Peyer's patch (tissue), 4 donors: ENCODE measurements around the gene CLPTM1L.

Experiments used
- POLR2A ChIP-seq, 2 donors: fragments of 450-650 bp; IDR thresholded peaks; one replicate each; pipeline ENCODE4 v1.5.1; 2017; ENCODE audit warnings: antibody characterized with exemption in 2 of 2, mild to moderate bottlenecking in 2 of 2, moderate library complexity in 2 of 2
- TF ChIP-seq, protein P1 (sequence below), 6 experiments: fragments of 450-650 bp in 4 of 6; fragments of 200-600 bp in 2 of 6; sonication (generic) in 1 of 6; IDR thresholded peaks; one replicate each; pipeline ENCODE4 v1.5.1; 2017 to 2019; ENCODE audit warnings: antibody characterized with exemption in 6 of 6, mild to moderate bottlenecking in 3 of 6, moderate library complexity in 1 of 6

DNA sequence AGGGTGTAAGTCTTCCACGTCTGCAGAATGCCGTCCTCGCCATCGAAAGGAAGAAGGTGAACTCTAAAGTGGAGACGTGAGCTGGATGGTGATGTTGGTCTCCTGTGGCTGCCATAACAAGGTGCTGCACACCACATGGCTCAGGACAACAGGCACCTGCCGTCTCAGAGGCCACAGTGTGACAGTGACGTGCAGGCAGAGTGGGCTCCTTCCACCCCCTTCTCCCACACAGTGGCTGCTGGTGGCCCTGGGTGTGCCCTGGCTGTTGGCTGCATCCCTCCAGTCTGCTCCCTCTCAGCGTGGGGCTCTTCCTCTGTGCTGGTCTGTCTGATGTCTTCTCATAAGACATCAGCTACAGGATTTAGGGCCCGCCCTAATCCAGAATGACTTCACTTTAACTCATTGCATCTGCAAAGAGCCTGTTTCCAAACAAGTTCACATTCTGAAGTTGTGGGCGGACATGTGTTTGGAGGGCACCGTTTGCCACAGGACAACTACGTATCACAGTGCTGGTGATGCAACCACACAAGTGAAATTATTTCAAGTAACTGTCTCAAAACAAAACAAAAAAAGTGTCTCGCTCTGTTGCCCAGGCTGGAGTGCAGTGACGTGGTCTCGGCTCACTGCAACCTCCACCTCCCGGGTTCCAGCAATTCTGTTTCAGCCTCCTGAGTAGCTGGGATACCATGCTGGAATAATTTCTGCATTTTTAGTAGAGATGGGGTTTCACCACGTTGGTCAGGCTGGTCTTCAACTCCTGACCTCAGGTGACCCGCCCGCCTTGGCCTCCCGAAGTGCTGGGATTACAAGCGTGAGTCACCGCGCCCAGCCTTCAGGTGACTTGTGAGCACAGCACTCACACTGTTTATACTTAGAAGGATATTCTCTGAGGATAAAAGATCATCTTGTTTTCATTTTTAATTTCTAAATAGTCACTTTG, 31.2 kb upstream of the CLPTM1L start:
- TF ChIP-seq, protein P1, sequence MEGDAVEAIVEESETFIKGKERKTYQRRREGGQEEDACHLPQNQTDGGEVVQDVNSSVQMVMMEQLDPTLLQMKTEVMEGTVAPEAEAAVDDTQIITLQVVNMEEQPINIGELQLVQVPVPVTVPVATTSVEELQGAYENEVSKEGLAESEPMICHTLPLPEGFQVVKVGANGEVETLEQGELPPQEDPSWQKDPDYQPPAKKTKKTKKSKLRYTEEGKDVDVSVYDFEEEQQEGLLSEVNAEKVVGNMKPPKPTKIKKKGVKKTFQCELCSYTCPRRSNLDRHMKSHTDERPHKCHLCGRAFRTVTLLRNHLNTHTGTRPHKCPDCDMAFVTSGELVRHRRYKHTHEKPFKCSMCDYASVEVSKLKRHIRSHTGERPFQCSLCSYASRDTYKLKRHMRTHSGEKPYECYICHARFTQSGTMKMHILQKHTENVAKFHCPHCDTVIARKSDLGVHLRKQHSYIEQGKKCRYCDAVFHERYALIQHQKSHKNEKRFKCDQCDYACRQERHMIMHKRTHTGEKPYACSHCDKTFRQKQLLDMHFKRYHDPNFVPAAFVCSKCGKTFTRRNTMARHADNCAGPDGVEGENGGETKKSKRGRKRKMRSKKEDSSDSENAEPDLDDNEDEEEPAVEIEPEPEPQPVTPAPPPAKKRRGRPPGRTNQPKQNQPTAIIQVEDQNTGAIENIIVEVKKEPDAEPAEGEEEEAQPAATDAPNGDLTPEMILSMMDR (IDR thresholded peaks at IDR 0.05), result no peak
- TF ChIP-seq POLR2A (IDR thresholded peaks at IDR 0.05), result no peak
